Epithelial cell of proximal tubule (primary cell): ENCODE measurements around the gene HAUS1. TPM values are rescaled to one million over a fixed set of nuclear protein-coding genes. Genes with fewer than 3 reads are reported as not detected.
"Not testable (repeated sequence)": the region's sequence is repeated elsewhere in the genome, so short reads cannot be mapped to it uniquely, and the experiment has no call there.

Experiments used
- DNase-seq: peaks from one replicate; pipeline ENCODE4 v3.0.0-alpha.2; 2011; ENCODE audit warnings: low read depth
- H3K4me3 ChIP-seq: 2 replicates; pipeline ENCODE4 v1.5.1; 2011; ENCODE audit warnings: low read depth, mild to moderate bottlenecking, low read length
- total RNA-seq: library from RNA; depleted of rRNA; stranded (reverse); fragments of >200 nt; gene quantifications from 2 replicates; pipeline ENCODE4 v1.2.3, GENCODE V29; 2015
- TF ChIP-seq, protein P1 (sequence below): conservative IDR thresholded peaks from 2 replicates; pipeline ENCODE4 v1.5.1; 2012; ENCODE audit warnings: low read depth, mild to moderate bottlenecking, low read length

The HAUS1 gene
- total RNA-seq, 1 donor from 2014 or later: 123 TPM

DNA sequence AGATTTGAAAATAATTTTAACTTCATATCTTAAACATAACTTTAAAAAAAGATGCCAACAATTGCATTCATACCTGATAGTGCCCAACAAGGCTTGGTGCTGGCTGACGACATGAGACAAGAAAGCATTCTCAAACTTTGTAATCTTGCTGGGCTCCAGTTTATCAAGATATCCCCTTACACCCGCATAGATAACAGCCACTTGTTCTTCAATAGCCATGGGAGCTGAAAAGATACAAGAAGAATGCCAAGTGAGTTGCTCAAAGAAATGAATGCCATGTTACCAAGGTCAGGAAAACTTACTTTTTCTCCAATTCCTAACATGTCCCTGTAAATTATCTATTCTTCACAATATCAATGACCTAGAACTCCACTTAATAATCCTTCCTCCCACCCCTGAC, 19.8 kb upstream of the HAUS1 start:
- TF ChIP-seq, protein P1, sequence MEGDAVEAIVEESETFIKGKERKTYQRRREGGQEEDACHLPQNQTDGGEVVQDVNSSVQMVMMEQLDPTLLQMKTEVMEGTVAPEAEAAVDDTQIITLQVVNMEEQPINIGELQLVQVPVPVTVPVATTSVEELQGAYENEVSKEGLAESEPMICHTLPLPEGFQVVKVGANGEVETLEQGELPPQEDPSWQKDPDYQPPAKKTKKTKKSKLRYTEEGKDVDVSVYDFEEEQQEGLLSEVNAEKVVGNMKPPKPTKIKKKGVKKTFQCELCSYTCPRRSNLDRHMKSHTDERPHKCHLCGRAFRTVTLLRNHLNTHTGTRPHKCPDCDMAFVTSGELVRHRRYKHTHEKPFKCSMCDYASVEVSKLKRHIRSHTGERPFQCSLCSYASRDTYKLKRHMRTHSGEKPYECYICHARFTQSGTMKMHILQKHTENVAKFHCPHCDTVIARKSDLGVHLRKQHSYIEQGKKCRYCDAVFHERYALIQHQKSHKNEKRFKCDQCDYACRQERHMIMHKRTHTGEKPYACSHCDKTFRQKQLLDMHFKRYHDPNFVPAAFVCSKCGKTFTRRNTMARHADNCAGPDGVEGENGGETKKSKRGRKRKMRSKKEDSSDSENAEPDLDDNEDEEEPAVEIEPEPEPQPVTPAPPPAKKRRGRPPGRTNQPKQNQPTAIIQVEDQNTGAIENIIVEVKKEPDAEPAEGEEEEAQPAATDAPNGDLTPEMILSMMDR: no peak
- H3K4me3 ChIP-seq: no peak overlapping the region
- DNase-seq: no peak

DNA sequence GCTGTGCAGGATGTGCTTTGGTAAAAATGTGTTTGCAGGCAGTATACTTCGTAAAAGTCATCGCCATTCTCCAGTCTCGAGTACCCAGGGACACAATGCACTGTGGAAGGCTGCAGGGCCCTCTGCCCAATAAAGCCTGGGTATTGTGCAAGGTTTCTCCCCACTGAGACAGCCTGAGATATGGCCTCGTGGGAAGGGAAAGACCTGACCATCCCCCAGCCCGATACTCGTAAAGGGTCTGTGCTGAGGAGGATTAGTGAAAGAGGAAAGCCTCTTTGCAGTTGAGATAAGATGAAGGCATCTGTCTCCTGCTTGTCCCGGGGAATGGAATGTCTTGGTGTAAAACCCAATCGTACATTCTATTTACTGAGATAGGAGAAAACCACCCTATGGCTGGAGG, 15.7 kb upstream of the HAUS1 start:
- H3K4me3 ChIP-seq: not testable (repeated sequence)

DNA sequence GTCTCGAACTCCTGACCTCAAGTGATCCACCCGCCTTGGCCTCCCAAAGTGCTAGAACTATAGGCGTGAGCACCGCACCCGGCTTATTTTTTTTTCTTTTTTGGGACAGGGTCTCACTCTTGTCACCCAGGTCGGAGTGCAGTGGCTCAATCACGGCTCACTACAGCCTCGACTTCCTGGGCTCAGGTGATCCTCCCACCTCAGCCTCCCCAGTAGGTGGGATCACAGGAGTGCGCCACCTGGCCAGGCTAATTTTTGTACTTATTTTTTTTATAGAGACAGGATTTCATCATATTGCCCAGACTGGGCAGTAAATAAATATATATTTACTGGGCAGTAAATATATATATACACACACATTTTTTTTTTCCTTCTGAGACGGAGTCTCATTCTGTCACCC, 8.7 kb upstream of the HAUS1 start:
- no peak for DNase-seq
- TF ChIP-seq, protein P1: no peak
- H3K4me3 ChIP-seq: no peak overlapping the region

More for the DNA sequence above, 15.7 kb upstream of the HAUS1 start:
- DNase-seq: not testable (repeated sequence)

DNA sequence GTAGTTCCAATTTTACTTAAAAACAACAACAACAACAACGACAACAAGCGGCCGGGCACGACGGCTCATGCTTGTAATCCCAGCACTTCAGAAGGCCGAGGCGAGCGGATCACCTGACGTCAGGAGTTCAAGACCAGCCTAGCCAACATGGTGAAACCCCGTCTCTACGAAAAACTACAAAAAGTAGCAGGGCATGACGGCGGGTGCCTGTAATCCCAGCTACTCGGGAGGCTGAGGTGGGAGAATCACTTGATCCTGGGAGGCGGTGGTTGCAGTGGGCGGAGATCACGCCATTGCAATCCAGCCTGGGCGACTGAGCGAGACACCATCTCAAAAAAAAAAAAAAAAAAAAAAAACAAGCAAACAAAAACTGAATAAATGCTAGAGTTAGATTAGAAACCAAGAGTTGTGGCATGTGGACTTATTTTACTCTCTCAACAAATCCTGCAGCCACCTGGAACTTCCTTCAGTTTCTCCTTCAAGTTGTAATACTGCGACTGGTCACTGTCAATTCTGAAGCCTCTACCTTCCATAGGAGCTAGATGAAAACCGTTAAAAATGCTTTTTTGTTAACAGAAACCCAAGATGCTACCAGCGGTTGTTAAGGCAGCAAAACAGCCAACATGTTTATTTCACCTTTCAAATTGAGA, 7.4 kb upstream of the HAUS1 start:
- H3K4me3 ChIP-seq: peak overlapping the region; percentile 88
- TF ChIP-seq, protein P1: no peak
- no peak for DNase-seq

DNA sequence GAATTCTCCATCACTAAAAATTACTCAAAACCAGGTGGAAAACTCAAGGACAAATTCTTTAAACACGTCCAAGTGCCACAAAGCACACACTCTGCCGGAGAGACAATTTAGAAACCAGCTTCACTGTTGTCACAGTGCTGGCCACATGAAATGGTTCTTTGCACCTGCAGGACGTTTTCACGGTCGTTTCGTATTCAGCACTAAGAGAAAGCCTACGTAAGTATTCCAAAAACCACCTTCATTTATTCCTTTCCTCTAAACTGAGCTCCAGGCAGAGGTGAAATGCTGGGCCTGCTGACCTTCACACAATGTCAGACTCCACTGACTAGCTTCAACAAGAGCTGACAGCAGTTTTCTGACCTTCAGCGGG, 6.8 kb upstream of the HAUS1 start:
- no peak for DNase-seq
- TF ChIP-seq, protein P1: no peak
- peak overlapping the region; percentile 88 for H3K4me3 ChIP-seq

DNA sequence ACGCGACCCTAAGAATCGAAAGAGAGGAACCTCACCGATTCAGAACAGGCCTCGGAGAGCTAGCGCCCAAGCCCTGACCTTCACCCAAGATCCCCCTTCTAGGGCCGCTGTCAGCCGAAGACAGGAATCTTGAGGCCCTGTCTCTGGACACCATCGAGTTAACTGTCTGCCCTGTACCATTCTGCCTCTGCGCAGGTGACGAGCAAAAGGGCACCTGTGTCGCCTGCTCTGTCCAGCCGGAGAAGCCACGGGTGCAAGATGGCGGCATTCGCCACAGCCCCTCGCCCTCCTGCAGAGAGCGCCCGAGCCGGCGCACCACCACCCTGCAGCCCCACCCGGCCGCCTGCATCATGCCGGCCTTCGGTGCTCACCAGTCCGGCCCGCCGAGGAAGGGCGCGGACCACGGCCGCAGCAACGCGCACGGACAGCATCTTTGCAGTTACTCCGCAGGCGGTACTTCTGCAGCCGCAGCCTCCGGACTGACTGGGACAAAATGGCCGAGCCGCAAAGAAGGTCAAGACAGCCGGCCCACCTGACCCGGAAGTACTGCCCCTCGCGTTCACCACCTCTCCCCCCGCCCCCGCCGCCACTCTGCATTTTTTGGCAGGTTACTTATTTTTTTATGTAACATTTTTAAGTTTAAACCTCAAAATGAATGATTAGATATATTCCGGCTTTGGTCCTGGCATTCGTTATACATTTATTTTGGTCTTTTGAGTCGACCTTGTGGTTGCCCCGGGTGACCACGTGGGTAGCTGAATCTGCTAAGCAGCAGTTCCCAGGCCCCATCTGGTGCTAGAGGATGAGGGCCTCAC, 6.2 kb upstream of the HAUS1 start, which contains the start of gene ATP5F1A:
TSS of gene ATP5F1A (minus strand) at position 496 of the 815 bp plus-strand sequence. CDS start at position 431, 65 bp downstream.
- DNase-seq: no peak
- TF ChIP-seq, protein P1: peak; percentile 2
- H3K4me3 ChIP-seq: peak within 1 kb of the TSS; percentile 88

DNA sequence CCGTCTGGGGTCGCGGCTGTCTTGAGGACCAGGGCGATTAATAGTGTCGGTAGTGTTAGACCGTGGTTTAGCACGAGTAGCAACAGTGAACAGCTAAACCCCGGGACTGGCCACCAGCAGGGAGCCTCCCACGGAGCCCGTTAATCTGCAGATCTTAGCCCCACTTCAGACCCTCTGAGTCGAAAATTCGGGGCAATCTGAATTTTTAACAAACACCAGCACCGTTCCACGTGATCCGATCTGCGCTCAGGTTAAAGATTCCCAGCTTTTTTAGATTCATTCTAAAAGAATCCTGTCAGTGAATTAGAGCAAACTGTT, 5.6 kb upstream of the HAUS1 start:
- TF ChIP-seq, protein P1: no peak
- no peak for DNase-seq
- peak overlapping the region; percentile 88 for H3K4me3 ChIP-seq
